ENCODE data around the gene WNT5A. TPM values are rescaled to one million over a fixed set of nuclear protein-coding genes. Genes with fewer than 3 reads are reported as not detected.

WNT5A gene
- total and polyA plus RNA-seq, 2 donors (not counting 1 experiment from before 2014, with no cell fraction given), result 117 to 224 TPM

GRCh38 chr3:55434789-55435188 is 52.3 kb downstream of the WNT5A start:
- no peaks in the 10 kb centered on the region for H3K4me1 ChIP-seq (ENCODE audit: control insufficient read depth, extremely low read depth, insufficient read depth, low read length)
- H3K27ac ChIP-seq (ENCODE audit: insufficient read depth, low read length), result no peak overlapping the region
- H3K4me3 ChIP-seq (replicated peaks in 1 of 4; ENCODE audit: control extremely low read depth in 1 of 4, insufficient read depth in 1 of 4, low read depth in 3 of 4, low read length in 4 of 4), result no peak overlapping the region
- H3K9me3 ChIP-seq (ENCODE audit: control insufficient read depth, insufficient read depth, low read depth, low read length), result no peaks in the 10 kb centered on the region
- no peak overlapping the region for H3K9ac ChIP-seq (ENCODE audit: insufficient read depth, low read length)
- no peak overlapping the region for H2AFZ ChIP-seq (ENCODE audit: low read length)
- no peaks in the 10 kb centered on the region for H4K20me1 ChIP-seq (ENCODE audit: control insufficient read depth, extremely low read depth, insufficient read depth, low read length)
- no peaks in the 10 kb centered on the region for H3K79me2 ChIP-seq (ENCODE audit: control insufficient read depth, insufficient read depth, low read length)
- no peaks in the 10 kb centered on the region for H3K36me3 ChIP-seq (ENCODE audit: control insufficient read depth, insufficient read depth, low read length)
- no peaks in the 10 kb centered on the region for H3K27me3 ChIP-seq (ENCODE audit: control insufficient read depth, insufficient read depth, low read length)
- peak in 1 of 2 donors; percentile 37 for DNase-seq (ENCODE audit: low read depth in 2 of 2)
- TF ChIP-seq CTCF (conservative IDR thresholded peaks at IDR 0.05 in 1 of 2, IDR thresholded peaks at IDR 0.05 in 1 of 2; ENCODE audit: low read depth in 1 of 2, low read length in 2 of 2) (peak; percentile 43 to 55), EZH2 (IDR thresholded peaks at IDR 0.05; ENCODE audit: low read length, missing control alignments) (no peak)
- H3K4me2 ChIP-seq (ENCODE audit: extremely low read depth, insufficient read depth, low read length), result no peak overlapping the region

GRCh38 chr3:55431041-55431440 is 56.1 kb downstream of the WNT5A start:
- H3K27me3 ChIP-seq (ENCODE audit: control insufficient read depth, insufficient read depth, low read length), result no peaks in the 10 kb centered on the region
- H3K9ac ChIP-seq (ENCODE audit: insufficient read depth, low read length), result no peak overlapping the region
- H3K79me2 ChIP-seq (ENCODE audit: control insufficient read depth, insufficient read depth, low read length), result no peaks in the 10 kb centered on the region
- TF ChIP-seq CTCF (conservative IDR thresholded peaks at IDR 0.05 in 1 of 2, IDR thresholded peaks at IDR 0.05 in 1 of 2; ENCODE audit: low read depth in 1 of 2, low read length in 2 of 2) (no peak), EZH2 (IDR thresholded peaks at IDR 0.05; ENCODE audit: low read length, missing control alignments) (no peak)
- H3K4me1 ChIP-seq (ENCODE audit: control insufficient read depth, extremely low read depth, insufficient read depth, low read length), result no peaks in the 10 kb centered on the region
- no peaks in the 10 kb centered on the region for H3K9me3 ChIP-seq (ENCODE audit: control insufficient read depth, insufficient read depth, low read depth, low read length)
- H2AFZ ChIP-seq (ENCODE audit: low read length), result no peak overlapping the region
- no peaks in the 10 kb centered on the region for H4K20me1 ChIP-seq (ENCODE audit: control insufficient read depth, extremely low read depth, insufficient read depth, low read length)
- H3K36me3 ChIP-seq (ENCODE audit: control insufficient read depth, insufficient read depth, low read length), result no peaks in the 10 kb centered on the region
- H3K27ac ChIP-seq (ENCODE audit: insufficient read depth, low read length), result no peak overlapping the region
- DNase-seq (ENCODE audit: low read depth in 2 of 2), result no peak
- no peak overlapping the region for H3K4me3 ChIP-seq (replicated peaks in 1 of 4; ENCODE audit: control extremely low read depth in 1 of 4, insufficient read depth in 1 of 4, low read depth in 3 of 4, low read length in 4 of 4)
- no peak overlapping the region for H3K4me2 ChIP-seq (ENCODE audit: extremely low read depth, insufficient read depth, low read length)

- Histone ChIP-seq H2AFZ (ENCODE audit: low read length) (no peak overlapping the region), H3K27ac (ENCODE audit: insufficient read depth, low read length) (no peak overlapping the region), H4K20me1 (ENCODE audit: control insufficient read depth, extremely low read depth, insufficient read depth, low read length) (no peaks in the 10 kb centered on the region), H3K9ac (ENCODE audit: insufficient read depth, low read length) (no peak overlapping the region), H3K4me2 (ENCODE audit: extremely low read depth, insufficient read depth, low read length) (no peak overlapping the region), H3K79me2 (ENCODE audit: control insufficient read depth, insufficient read depth, low read length) (no peaks in the 10 kb centered on the region), H3K9me3 (ENCODE audit: control insufficient read depth, insufficient read depth, low read depth, low read length) (no peaks in the 10 kb centered on the region), H3K4me3 (replicated peaks in 1 of 4; ENCODE audit: control extremely low read depth in 1 of 4, insufficient read depth in 1 of 4, low read depth in 3 of 4, low read length in 4 of 4) (no peak overlapping the region), H3K27me3 (ENCODE audit: control insufficient read depth, insufficient read depth, low read length) (no peaks in the 10 kb centered on the region), H3K36me3 (ENCODE audit: control insufficient read depth, insufficient read depth, low read length) (no peaks in the 10 kb centered on the region), H3K4me1 (ENCODE audit: control insufficient read depth, extremely low read depth, insufficient read depth, low read length) (no peaks in the 10 kb centered on the region)
- TF ChIP-seq EZH2 (IDR thresholded peaks at IDR 0.05; ENCODE audit: low read length, missing control alignments) (no peak), CTCF (conservative IDR thresholded peaks at IDR 0.05 in 1 of 2, IDR thresholded peaks at IDR 0.05 in 1 of 2; ENCODE audit: low read depth in 1 of 2, low read length in 2 of 2) (no peak)
- DNase-seq (ENCODE audit: low read depth in 2 of 2), result no peak
Observed at GRCh38 chr3:55427739-55428138, 59.4 kb downstream of the WNT5A start.
